ENCODE measurements around the gene ZP2. TPM values are rescaled to one million over a fixed set of nuclear protein-coding genes. Genes with fewer than 3 reads are reported as not detected.
"Not testable (repeated sequence)": the region's sequence is repeated elsewhere in the genome, so short reads cannot be mapped to it uniquely, and the experiment has no call there.

ZP2 gene
- polyA plus RNA-seq, 5 donors: 1.2 to 5.3 (median 4.1) TPM

- no peak for DNase-seq
Observed at GRCh38 chr16:21217121-21217520, 5.7 kb upstream of the ZP2 start.

- no peak for DNase-seq
Observed at GRCh38 chr16:21214086-21214485, 2.7 kb upstream of the ZP2 start.

GRCh38 chr16:21208446-21209230, 2.7 kb downstream of the ZP2 start:
- no peak for DNase-seq

GRCh38 chr16:21206550-21206949, 4.8 kb downstream of the ZP2 start:
- DNase-seq: no peak

GRCh38 chr16:21205303-21205702, 6.1 kb downstream of the ZP2 start:
- DNase-seq: no peak

- DNase-seq: no peak
Observed at GRCh38 chr16:21203155-21203797, 8.1 kb downstream of the ZP2 start.

- no peak for DNase-seq
Observed at GRCh38 chr16:21199607-21200218, 11.7 kb downstream of the ZP2 start.

- DNase-seq: no peak
Observed at GRCh38 chr16:21197621-21198020, 13.8 kb downstream of the ZP2 start.

GRCh38 chr16:21197112-21197511, 14.3 kb downstream of the ZP2 start:
- DNase-seq: no peak

- DNase-seq: not testable (repeated sequence)
Observed at GRCh38 chr16:21195330-21195729, 16.0 kb downstream of the ZP2 start.

- DNase-seq: no peak
Observed at GRCh38 chr16:21194771-21195301, 16.5 kb downstream of the ZP2 start.

GRCh38 chr16:21192991-21193390, 18.4 kb downstream of the ZP2 start:
- DNase-seq: no peak

- DNase-seq: no peak
Observed at GRCh38 chr16:21190599-21190998, 20.8 kb downstream of the ZP2 start.

GRCh38 chr16:21190013-21190412, 21.4 kb downstream of the ZP2 start:
- no peak for DNase-seq

GRCh38 chr16:21189311-21189710, 22.1 kb downstream of the ZP2 start:
- no peak for DNase-seq

- no peak for DNase-seq
Observed at GRCh38 chr16:21186326-21186691, 25.1 kb downstream of the ZP2 start.

- DNase-seq: no peak
Observed at GRCh38 chr16:21185659-21186325, 25.6 kb downstream of the ZP2 start.

- DNase-seq: no peak
Observed at GRCh38 chr16:21184834-21185233, 26.5 kb downstream of the ZP2 start.

GRCh38 chr16:21183995-21184394, 27.4 kb downstream of the ZP2 start:
- no peak for DNase-seq

GRCh38 chr16:21179983-21180365, 31.4 kb downstream of the ZP2 start:
- DNase-seq: no peak

GRCh38 chr16:21179126-21179982, 32.0 kb downstream of the ZP2 start:
- no peak for DNase-seq
